Measurements from ENCODE around the gene CDC25B.

DNA sequence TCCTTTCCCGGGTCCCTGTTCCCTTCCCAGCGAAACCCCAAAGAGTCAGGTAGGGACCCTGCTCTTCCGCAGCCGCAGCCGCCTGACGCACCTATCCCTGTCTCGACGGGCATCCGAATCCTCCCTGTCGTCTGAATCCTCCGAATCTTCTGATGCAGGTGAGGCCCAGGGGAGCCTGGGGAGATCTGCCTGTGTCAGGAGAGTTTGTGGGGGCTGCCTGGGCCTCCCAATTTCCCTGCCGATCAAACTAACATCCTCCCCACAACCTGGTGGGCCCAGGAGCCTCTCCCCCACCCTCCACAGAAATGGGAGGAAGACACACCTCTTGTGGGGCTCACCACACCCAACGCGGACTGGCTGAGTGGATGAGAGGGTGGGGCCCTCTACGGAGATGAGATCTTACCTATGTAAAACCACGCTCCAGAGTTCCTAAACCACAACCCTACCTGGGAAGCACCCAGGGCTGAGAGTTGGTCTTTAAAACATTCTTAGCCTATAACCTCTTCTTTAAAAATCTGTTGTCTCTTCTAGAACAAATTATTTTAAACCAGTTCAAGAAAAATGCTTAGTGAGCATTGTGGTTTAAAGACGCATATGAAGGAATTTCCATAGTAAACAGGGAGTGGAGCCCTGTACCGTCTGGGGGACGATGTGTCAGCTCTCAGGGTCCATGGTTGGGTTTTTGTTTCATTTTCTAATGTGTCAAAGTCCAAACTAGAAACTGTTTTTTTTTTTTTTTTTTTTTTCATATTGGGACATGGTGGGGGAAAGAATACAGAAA, 1.7 kb downstream of the CDC25B start:
- no peak for TF ChIP-seq USF2 (IDR thresholded peaks at IDR 0.05)
- TF ChIP-seq, protein P1, sequence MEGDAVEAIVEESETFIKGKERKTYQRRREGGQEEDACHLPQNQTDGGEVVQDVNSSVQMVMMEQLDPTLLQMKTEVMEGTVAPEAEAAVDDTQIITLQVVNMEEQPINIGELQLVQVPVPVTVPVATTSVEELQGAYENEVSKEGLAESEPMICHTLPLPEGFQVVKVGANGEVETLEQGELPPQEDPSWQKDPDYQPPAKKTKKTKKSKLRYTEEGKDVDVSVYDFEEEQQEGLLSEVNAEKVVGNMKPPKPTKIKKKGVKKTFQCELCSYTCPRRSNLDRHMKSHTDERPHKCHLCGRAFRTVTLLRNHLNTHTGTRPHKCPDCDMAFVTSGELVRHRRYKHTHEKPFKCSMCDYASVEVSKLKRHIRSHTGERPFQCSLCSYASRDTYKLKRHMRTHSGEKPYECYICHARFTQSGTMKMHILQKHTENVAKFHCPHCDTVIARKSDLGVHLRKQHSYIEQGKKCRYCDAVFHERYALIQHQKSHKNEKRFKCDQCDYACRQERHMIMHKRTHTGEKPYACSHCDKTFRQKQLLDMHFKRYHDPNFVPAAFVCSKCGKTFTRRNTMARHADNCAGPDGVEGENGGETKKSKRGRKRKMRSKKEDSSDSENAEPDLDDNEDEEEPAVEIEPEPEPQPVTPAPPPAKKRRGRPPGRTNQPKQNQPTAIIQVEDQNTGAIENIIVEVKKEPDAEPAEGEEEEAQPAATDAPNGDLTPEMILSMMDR (IDR thresholded peaks at IDR 0.05): no peak
